ENCODE data around the gene STK39. TPM values are rescaled to one million over a fixed set of nuclear protein-coding genes. Genes with fewer than 3 reads are reported as not detected.
"Not testable (repeated sequence)": the region's sequence is repeated elsewhere in the genome, so short reads cannot be mapped to it uniquely, and the experiment has no call there.

The STK39 gene
- polyA plus RNA-seq, 1 experiment, result 25.2 TPM

GRCh38 chr2:168044176-168044575 is 203.2 kb downstream of the STK39 start:
- no peaks in the 10 kb centered on the region for H3K9me3 ChIP-seq (ENCODE audit: control insufficient read depth, insufficient read depth, low read length)
- no peak overlapping the region for H3K4me3 ChIP-seq (ENCODE audit: low read depth, low read length)
- POLR2A ChIA-PET, result no interaction called here
- H3K27ac ChIP-seq (ENCODE audit: low read depth, low read length), result no peak overlapping the region
- CTCF ChIA-PET, result no interaction called here
- no peak for TF ChIP-seq CTCF (IDR thresholded peaks at IDR 0.05; ENCODE audit: low read depth, low read length)
- H3K27me3 ChIP-seq (ENCODE audit: control insufficient read depth, insufficient read depth, low read length), result no peaks in the 10 kb centered on the region
- DNase-seq (ENCODE audit: low read depth, low spot score), result no peak

- H3K9me3 ChIP-seq (ENCODE audit: control insufficient read depth, insufficient read depth, low read length); CTCF ChIA-PET; H3K27ac ChIP-seq (ENCODE audit: low read depth, low read length); H3K4me3 ChIP-seq (ENCODE audit: low read depth, low read length); DNase-seq (ENCODE audit: low read depth, low spot score); POLR2A ChIA-PET; H3K27me3 ChIP-seq (ENCODE audit: control insufficient read depth, insufficient read depth, low read length): not testable (repeated sequence)
Observed at GRCh38 chr2:168042127-168042824, 205.1 kb downstream of the STK39 start.

GRCh38 chr2:168039881-168040280 is 207.5 kb downstream of the STK39 start:
- TF ChIP-seq CTCF (IDR thresholded peaks at IDR 0.05; ENCODE audit: low read depth, low read length), result no peak
- Histone ChIP-seq H3K4me3 (ENCODE audit: low read depth, low read length) (no peak overlapping the region), H3K9me3 (ENCODE audit: control insufficient read depth, insufficient read depth, low read length) (no peaks in the 10 kb centered on the region), H3K27me3 (ENCODE audit: control insufficient read depth, insufficient read depth, low read length) (no peaks in the 10 kb centered on the region), H3K27ac (ENCODE audit: low read depth, low read length) (no peak overlapping the region)
- DNase-seq (ENCODE audit: low read depth, low spot score), result no peak
- POLR2A ChIA-PET, result no interaction called here
- CTCF ChIA-PET, result no interaction called here

DNA sequence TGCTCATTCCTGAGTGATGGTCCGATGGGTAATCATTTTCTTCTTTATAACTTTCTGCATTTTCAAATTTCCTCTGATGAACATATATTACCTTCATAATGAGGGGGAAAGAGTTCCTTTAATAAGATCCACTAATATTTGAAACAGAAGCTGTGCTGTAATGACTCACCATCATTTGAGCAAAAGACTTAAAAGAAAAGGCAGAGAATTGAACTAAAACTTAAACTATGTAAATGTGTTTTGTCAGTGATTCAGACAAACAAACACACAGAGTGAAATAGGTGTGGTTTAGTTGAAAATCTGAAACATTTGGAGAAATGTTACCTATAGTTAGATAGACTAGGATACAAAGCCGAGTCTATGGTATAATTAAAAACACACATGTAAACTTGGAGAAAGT is 209.6 kb downstream of the STK39 start:
- ChIA-PET CTCF (no interaction called here), POLR2A (no interaction called here)

DNA sequence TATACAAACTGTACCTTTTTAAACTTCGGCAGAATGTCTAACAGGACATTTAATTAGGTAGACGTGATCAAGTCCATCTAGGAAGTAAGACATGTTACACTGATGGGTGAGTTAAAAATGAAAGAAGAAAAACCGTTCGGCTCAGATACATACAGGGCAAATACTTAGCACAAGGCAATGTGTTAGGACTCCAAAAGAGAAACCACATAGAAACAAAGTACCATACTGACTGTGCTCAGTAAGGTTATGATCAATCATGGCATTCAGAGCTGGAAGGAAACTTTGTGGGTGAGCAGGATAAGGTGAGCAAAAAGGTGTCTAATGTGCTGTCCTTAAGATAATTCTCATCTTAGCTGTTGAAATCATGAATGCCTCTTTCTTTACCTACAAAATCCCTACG is 211.9 kb downstream of the STK39 start:
- DNase-seq (ENCODE audit: low read depth, low spot score), result no peak
- no peak overlapping the region for H3K27ac ChIP-seq (ENCODE audit: low read depth, low read length)
- no peaks in the 10 kb centered on the region for H3K27me3 ChIP-seq (ENCODE audit: control insufficient read depth, insufficient read depth, low read length)
- no peak for TF ChIP-seq CTCF (IDR thresholded peaks at IDR 0.05; ENCODE audit: low read depth, low read length)
- POLR2A ChIA-PET, result no interaction called here
- peaks cover 2% of the 10 kb centered on the region; the same call in 1 of the 2 replicates for H3K9me3 ChIP-seq (ENCODE audit: control insufficient read depth, insufficient read depth, low read length)
- CTCF ChIA-PET, result interaction anchor here (1.1 kb wide), 1 partner anchor 84 kb away, joined by 6 read pairs; no protein-coding TSS in a partner anchor
- H3K4me3 ChIP-seq (ENCODE audit: low read depth, low read length), result no peak overlapping the region

More for the DNA sequence above, 209.6 kb downstream of the STK39 start:
- Histone ChIP-seq H3K9me3 (ENCODE audit: control insufficient read depth, insufficient read depth, low read length) (no peaks in the 10 kb centered on the region), H3K27ac (ENCODE audit: low read depth, low read length) (no peak overlapping the region), H3K27me3 (ENCODE audit: control insufficient read depth, insufficient read depth, low read length) (no peaks in the 10 kb centered on the region), H3K4me3 (ENCODE audit: low read depth, low read length) (no peak overlapping the region)
- no peak for TF ChIP-seq CTCF (IDR thresholded peaks at IDR 0.05; ENCODE audit: low read depth, low read length)
- DNase-seq (ENCODE audit: low read depth, low spot score), result no peak

Measured in AG04450 (cell line).